Measurements from ENCODE around the gene CSMD2. TPM values are rescaled to one million over a fixed set of nuclear protein-coding genes. Genes with fewer than 3 reads are reported as not detected.

The CSMD2 gene
- total and polyA plus RNA-seq, 2 experiments from 2014 or later: 5.3 to 16.6 TPM

DNA sequence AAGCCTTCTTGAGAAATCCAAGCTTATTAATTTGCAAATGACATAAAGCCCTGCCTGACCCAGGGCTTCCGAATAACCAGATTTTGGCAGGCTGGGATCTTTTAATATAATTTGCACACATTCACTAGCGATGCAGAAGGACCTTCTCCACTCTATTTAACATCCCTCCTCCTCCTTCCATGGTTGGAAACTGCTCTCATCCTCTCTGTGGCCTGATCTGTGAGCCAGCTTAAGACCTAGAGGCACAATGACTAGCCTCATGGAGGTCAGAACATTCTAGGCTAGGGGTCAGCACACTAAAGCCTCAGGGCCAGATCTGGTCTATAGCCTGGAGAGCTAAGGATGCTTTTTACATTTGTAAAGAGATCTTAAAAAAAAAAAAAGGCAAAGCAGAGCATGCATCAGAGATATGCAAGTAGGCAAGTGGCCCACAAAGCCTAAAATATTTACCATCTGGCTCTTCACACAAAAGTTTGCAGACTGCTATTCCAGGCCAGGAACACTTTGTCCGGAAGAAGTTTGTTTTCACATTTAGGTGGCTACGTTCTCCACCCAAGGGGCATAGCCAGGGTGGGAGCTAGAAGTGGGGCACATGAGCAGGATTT is 439.4 kb downstream of the CSMD2 start (continued):
- TF ChIP-seq, protein P1, sequence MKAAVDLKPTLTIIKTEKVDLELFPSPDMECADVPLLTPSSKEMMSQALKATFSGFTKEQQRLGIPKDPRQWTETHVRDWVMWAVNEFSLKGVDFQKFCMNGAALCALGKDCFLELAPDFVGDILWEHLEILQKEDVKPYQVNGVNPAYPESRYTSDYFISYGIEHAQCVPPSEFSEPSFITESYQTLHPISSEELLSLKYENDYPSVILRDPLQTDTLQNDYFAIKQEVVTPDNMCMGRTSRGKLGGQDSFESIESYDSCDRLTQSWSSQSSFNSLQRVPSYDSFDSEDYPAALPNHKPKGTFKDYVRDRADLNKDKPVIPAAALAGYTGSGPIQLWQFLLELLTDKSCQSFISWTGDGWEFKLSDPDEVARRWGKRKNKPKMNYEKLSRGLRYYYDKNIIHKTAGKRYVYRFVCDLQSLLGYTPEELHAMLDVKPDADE (IDR thresholded peaks at IDR 0.05): no peak
- no peak for TF ChIP-seq JUNB (IDR thresholded peaks at IDR 0.05; ENCODE audit: unreplicated experiment)
- no peak for TF ChIP-seq NANOG (IDR thresholded peaks at IDR 0.05; ENCODE audit: borderline replicate concordance)
- no peak for TF ChIP-seq EZH2 (IDR thresholded peaks at IDR 0.05; ENCODE audit: low read depth, unreplicated experiment)

DNA sequence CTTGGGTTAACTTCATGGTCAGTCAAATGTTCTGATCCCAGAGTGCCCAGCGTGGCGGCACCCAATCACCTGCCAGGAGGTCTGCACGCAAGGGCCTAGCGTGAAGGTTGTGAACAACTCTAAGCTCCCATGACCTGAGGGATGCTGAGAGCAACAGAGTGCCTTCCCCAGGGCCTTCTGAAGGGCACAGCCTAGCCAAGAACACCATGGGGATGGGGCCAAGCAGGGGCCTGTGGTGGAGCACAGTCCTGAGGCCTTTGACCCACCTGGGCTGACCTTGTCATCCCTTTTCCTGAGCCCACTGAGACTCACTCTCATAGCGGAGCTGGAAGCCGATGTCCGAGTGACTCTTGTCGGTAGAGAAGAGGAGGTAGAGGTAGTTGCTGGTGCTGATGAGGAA is 440.0 kb downstream of the CSMD2 start:
- no peaks in the 10 kb centered on the region for H3K79me2 ChIP-seq (replicated peaks; ENCODE audit: insufficient read depth)
- no peak overlapping the region for H2AFZ ChIP-seq
- H3F3A ChIP-seq (replicated peaks; ENCODE audit: low read depth): no peaks in the 10 kb centered on the region
- no peaks in the 10 kb centered on the region for H3K4me1 ChIP-seq (ENCODE audit: insufficient read depth)
- Mint-ChIP-seq H3K4me1 (no peaks in the 10 kb centered on the region), H3K27me3 (ENCODE audit: insufficient read depth, low read depth, poor library complexity) (peaks cover 12% of the 10 kb centered on the region), H3K27ac (no peak overlapping the region), H3K9me3 (no peaks in the 10 kb centered on the region), H3K36me3 (ENCODE audit: low read depth) (peaks cover 27% of the 10 kb centered on the region), H3K4me3 (no peak overlapping the region)
- no peak overlapping the region for H3K4me2 ChIP-seq
- no peaks in the 10 kb centered on the region for H3K27me3 ChIP-seq (ENCODE audit: insufficient read depth)
- peaks cover 5% of the 10 kb centered on the region; the same call in 1 of the 2 replicates for H3K36me3 ChIP-seq (ENCODE audit: insufficient read depth)
- H3K4me3 ChIP-seq: no peak overlapping the region
- ATAC-seq (no peak), DNase-seq (ENCODE audit: low spot score) (no peak)
- H4K20me1 ChIP-seq (replicated peaks; ENCODE audit: insufficient read depth): no peaks in the 10 kb centered on the region; the same call in 1 of the 2 replicates
- H3K27ac ChIP-seq (ENCODE audit: low read depth): no peak overlapping the region
- H3K9me2 ChIP-seq (ENCODE audit: insufficient read depth): no peaks in the 10 kb centered on the region
- TF ChIP-seq EZH2phosphoT487 (IDR thresholded peaks at IDR 0.05; ENCODE audit: unreplicated experiment) (no peak), POLR2AphosphoS5 (IDR thresholded peaks at IDR 0.05; ENCODE audit: low read depth) (no peak), ZNF331 (CRISPR knock-in tag; IDR thresholded peaks at IDR 0.05; ENCODE audit: low read depth) (no peak), ZNF114 (CRISPR knock-in tag; IDR thresholded peaks at IDR 0.05) (no peak), JUNB (IDR thresholded peaks at IDR 0.05; ENCODE audit: unreplicated experiment) (no peak), CREB1 (CRISPR knock-in tag; IDR thresholded peaks at IDR 0.05; ENCODE audit: low read depth) (no peak)
- TF ChIP-seq, protein P2, sequence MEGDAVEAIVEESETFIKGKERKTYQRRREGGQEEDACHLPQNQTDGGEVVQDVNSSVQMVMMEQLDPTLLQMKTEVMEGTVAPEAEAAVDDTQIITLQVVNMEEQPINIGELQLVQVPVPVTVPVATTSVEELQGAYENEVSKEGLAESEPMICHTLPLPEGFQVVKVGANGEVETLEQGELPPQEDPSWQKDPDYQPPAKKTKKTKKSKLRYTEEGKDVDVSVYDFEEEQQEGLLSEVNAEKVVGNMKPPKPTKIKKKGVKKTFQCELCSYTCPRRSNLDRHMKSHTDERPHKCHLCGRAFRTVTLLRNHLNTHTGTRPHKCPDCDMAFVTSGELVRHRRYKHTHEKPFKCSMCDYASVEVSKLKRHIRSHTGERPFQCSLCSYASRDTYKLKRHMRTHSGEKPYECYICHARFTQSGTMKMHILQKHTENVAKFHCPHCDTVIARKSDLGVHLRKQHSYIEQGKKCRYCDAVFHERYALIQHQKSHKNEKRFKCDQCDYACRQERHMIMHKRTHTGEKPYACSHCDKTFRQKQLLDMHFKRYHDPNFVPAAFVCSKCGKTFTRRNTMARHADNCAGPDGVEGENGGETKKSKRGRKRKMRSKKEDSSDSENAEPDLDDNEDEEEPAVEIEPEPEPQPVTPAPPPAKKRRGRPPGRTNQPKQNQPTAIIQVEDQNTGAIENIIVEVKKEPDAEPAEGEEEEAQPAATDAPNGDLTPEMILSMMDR (conservative IDR thresholded peaks at IDR 0.05; ENCODE audit: low read depth in 2 of 2): no peak
- TF ChIP-seq, protein P3, sequence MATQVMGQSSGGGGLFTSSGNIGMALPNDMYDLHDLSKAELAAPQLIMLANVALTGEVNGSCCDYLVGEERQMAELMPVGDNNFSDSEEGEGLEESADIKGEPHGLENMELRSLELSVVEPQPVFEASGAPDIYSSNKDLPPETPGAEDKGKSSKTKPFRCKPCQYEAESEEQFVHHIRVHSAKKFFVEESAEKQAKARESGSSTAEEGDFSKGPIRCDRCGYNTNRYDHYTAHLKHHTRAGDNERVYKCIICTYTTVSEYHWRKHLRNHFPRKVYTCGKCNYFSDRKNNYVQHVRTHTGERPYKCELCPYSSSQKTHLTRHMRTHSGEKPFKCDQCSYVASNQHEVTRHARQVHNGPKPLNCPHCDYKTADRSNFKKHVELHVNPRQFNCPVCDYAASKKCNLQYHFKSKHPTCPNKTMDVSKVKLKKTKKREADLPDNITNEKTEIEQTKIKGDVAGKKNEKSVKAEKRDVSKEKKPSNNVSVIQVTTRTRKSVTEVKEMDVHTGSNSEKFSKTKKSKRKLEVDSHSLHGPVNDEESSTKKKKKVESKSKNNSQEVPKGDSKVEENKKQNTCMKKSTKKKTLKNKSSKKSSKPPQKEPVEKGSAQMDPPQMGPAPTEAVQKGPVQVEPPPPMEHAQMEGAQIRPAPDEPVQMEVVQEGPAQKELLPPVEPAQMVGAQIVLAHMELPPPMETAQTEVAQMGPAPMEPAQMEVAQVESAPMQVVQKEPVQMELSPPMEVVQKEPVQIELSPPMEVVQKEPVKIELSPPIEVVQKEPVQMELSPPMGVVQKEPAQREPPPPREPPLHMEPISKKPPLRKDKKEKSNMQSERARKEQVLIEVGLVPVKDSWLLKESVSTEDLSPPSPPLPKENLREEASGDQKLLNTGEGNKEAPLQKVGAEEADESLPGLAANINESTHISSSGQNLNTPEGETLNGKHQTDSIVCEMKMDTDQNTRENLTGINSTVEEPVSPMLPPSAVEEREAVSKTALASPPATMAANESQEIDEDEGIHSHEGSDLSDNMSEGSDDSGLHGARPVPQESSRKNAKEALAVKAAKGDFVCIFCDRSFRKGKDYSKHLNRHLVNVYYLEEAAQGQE (IDR thresholded peaks at IDR 0.05; ENCODE audit: unreplicated experiment): no peak
- TF ChIP-seq, protein P1 (IDR thresholded peaks at IDR 0.05): no peak
